Fibroblast of skin of abdomen (primary cell): ENCODE measurements around the gene SPATA2.
"Not testable (repeated sequence)": the region's sequence is repeated elsewhere in the genome, so short reads cannot be mapped to it uniquely, and the experiment has no call there.

Experiments
- DNase-seq: peaks from one replicate; pipeline ENCODE4 v3.0.0-alpha.2; 2013

Gene SPATA2

DNA sequence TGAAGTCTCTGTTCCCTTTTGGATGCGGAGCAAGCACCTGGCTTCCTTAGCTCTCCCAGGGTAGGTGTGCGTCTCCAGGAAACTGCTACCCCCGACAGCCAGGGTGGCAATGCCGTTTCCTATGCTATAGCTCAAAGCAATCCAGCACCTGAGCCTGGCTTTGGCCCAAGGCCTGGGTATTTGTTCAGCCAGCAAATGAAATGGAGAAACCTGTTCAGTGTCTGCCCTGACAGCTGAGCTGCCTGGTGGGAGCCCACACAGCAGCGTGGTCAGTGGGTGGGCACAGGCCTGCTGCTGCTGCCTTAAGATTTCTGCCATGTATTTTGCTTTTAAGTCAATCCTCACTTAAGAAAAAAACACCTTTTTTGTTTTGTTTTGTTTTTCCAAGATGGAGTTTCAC is 13.7 kb downstream of the SPATA2 start:
- DNase-seq, result no peak

DNA sequence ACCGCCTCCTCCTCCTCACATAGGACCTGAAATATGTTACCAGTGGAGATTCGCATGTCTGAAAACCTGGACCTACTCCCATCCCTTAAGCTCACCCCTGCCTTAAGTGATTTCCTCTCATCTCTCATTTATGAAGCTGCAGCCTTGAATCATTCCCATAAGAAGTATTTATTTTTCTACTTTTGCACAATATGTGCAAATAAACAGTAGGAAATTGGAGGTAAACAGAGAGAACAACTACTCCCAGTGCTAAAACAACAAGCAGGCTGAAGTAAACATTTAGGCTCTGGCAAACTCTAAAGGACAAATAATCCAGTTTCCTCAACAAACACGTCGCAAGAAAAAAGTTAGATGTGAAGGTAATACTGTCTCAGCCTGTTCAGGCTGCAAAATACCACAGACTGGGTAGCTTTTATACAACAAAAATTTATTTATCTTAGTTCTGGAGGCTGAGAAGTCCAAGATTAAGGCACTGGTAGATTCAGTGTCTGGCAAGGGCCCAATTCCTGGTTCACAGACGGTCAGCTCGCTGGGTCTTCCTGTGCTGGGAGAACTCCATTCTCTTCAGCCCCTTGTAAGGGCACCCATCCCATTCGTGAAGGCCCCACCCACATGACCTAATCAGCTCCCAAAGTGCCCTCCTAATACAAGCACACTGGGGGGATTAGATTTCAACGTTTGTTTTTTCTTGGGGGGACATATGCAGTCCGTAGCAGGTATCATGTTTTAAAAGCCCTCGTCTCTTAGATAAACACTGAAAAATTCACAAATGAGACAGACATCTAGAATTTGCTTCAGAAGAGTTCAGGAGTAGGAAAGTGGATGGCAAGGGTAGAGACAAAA is 15.6 kb downstream of the SPATA2 start:
- DNase-seq, result no peak

- no peak for DNase-seq
These were observed 19.1 kb downstream of the SPATA2 start for GRCh38 chr20:49896204-49896603.

GRCh38 chr20:49895474-49896093 is 19.7 kb downstream of the SPATA2 start:
- DNase-seq, result not testable (repeated sequence)

DNA sequence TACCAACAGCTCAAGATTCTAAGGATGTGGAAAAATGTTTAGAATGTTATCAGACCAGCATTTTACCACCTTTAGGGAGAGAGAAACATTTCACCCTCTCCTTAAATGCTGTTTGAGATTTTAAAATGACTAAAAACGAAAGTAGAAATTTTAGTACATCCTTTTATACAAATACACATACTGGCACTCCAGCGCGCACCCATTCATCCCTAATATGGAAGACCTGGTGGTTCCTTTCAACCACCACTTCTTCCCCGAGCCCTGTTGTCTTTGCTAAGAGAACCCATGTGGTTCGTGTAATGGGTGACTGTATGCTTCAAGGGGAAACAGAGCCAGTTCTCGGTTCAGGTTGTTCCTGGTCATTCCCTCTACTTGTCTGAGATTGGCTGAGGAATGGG is 21.3 kb downstream of the SPATA2 start:
- DNase-seq, result no peak

GRCh38 chr20:49893242-49894072 is 21.9 kb downstream of the SPATA2 start:
- DNase-seq, result no peak

DNA sequence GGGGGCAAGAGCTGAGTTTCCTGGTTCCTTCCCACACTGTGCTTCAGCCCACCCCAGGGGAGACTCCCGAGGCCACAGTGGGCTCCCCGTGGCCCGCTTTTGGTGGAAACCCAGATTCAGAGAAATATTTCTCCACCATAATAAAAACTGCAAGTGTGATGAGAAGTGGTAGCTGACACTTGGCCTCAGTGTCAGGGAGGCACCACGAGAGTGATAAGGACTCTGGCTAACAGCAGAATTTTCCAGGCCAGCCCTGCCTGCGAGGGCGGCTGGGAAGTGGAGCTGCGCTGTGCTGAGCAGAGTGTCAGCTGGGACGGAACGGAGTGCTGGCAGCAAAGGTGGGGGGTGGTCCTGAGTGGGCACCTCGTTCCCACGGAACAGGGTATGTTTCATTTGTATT is 22.5 kb downstream of the SPATA2 start:
- DNase-seq, result no peak

GRCh38 chr20:49892260-49892659 is 23.1 kb downstream of the SPATA2 start:
- no peak for DNase-seq

- DNase-seq, result peak; percentile 51
These were observed 23.7 kb downstream of the SPATA2 start for GRCh38 chr20:49891476-49892110.

- DNase-seq, result peak; percentile 30
These were observed 24.6 kb downstream of the SPATA2 start for GRCh38 chr20:49890471-49891361.

- no peak for DNase-seq
These were observed 25.4 kb downstream of the SPATA2 start for GRCh38 chr20:49889935-49890333.

DNA sequence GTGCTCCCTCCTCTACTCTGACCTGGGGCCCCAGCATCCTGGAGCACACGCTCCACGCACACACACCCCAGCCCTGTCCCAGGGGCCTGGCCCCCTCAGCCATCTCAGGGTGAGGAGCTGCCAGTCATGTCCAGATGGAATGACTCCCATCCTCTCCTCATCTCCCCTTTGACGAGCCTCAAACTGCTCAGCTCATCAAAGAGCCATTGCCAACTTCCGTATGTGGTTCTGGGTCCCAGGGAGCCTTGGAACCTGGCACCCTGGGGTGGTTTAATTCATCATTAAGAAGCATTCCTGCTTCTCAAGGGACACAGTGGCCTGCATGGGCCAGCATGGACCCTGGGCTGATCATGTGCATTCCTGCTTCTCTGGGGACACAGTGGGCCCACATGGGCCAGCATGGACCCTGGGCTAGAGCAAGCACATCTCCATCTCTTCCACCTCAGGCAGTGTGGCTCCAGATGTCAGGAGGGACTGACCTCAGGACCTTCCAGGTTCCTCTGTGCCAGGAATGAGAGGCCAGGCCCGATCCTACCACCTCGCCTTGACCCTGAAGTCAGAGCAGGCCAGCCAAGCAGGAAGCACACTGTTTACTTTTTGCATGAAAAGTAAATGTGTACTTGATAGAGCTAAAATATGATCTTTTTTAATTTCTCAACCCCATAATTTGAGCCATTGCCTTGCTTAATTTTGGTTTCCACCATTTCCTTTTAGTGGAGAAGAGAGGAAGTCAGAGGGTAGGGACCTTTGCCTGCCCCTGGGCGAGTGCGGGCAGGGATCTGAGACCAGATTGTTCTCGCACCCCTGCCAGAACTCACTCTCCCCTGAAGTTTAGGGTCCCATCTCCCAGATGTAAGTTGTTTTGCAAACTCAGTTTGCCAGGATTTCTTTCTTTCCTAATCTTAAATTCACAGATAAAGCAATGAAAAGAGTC is 26.1 kb downstream of the SPATA2 start:
- no peak for DNase-seq

- DNase-seq, result peak; percentile 36
These were observed 26.9 kb downstream of the SPATA2 start for GRCh38 chr20:49888212-49889000.

GRCh38 chr20:49887251-49888211 is 27.8 kb downstream of the SPATA2 start:
- no peak for DNase-seq

GRCh38 chr20:49886571-49887213 is 28.6 kb downstream of the SPATA2 start:
- no peak for DNase-seq

- DNase-seq, result no peak
These were observed 29.6 kb downstream of the SPATA2 start for GRCh38 chr20:49885558-49886332.

- DNase-seq, result no peak
These were observed 32.0 kb downstream of the SPATA2 start for GRCh38 chr20:49883246-49883802.
